Activated T-helper 1 cell treated with anti-CD3 and anti-CD28 coated beads, Interleukin-12 subunit alpha, Interleukin-12 subunit beta, Interleukin-2, Interleukin-4 antibody, amounts not matched to agents 30 ng/mL and 10 ng/mL and 1 ng/mL, durations not matched to agents 14 hours and 24 hours and 36 hours (primary cell): Measurements from ENCODE around the gene RPRD1B. TPM values are rescaled to one million over a fixed set of nuclear protein-coding genes. Genes with fewer than 3 reads are reported as not detected.

Experiments used
- DNase-seq: peaks from one replicate; pipeline ENCODE4 v3.0.0; 2021; ENCODE audit warnings: low spot score
- H3K27ac Mint-ChIP-seq: one replicate; pipeline ENCODE4 v1.8.0; 2021; ENCODE audit warnings: mild to moderate bottlenecking, mixed read lengths
- H3K27me3 Mint-ChIP-seq: one replicate; pipeline ENCODE4 v1.8.0; 2022; ENCODE audit warnings: mild to moderate bottlenecking, moderate library complexity, mixed read lengths; ENCODE audit not compliant: insufficient read depth
- H3K36me3 Mint-ChIP-seq: one replicate; pipeline ENCODE4 v1.8.0; 2021; ENCODE audit warnings: low read depth, mixed read lengths
- H3K4me1 Mint-ChIP-seq: one replicate; pipeline ENCODE4 v1.8.0; 2021; ENCODE audit warnings: low read depth, mixed read lengths
- H3K4me3 Mint-ChIP-seq: one replicate; pipeline ENCODE4 v1.8.0; 2021; ENCODE audit warnings: mild to moderate bottlenecking, moderate library complexity, mixed read lengths
- H3K9me3 Mint-ChIP-seq: one replicate; pipeline ENCODE4 v1.8.0; 2021; ENCODE audit warnings: mixed read lengths
- intact Hi-C: fragments of 100-400 bp; cut with micrococcal nuclease; formaldehyde crosslinking; loops from one replicate; pipeline ENCODE4 v1.15.1; 2024
- total RNA-seq: library from RNA; stranded (reverse); gene quantifications from 2 replicates; pipeline ENCODE4 v1.2.3, GENCODE V29; 2022

RPRD1B gene
- total RNA-seq, 1 donor from 2014 or later = 48.8 TPM

DNA sequence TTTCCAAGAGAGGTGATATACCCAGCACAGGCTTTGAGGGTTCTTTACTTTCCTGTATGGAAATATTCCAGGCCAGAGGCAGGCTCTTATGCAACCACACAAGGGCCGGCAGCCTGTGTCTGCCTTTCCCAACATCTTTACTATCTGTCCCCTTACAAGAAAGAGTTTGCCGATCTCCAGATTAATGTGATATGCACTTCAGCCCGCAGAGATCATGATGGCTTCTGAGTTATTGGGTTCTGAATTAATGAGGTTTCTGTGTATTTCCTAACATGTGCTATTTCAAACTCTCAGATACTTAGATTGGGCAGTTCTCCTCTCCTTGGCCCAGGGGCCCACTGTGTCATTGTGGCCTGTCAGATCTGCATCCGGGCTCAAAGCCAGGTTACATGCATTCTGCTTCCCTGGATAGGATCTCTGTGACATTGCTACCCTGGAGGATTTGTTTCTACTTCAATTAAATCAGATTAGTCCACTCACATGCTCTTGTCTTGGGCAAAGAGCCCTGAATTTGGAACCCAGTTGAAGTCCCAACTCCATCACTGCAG, 75.0 kb downstream of the RPRD1B start:
- DNase-seq = no peak

DNA sequence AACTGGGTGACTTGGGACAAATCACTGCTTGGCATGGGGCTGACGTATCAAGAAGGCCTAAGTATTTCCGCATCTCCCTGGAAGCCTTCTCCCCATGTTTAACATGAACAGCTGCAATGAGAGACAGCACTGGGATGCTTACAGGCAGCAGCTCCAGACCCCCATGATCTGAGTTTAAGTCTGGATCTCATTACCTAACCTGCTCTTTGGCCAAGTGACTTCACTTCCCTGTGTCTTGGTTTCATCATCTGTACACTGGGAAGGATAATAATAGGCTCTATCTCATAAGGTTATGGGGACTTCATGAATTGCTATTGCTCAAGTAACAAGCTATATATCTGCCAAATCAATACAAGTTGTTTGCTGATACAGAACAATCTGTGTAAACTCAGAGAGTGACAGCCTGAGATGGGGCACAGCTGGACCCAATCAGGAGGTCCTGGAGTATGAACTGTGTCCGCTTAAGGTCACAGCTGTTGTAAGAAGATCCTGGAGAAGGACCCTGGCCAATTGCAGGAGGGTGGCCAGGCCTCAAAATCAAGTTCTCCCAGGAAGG, 75.5 kb downstream of the RPRD1B start:
- no peak overlapping the region for H3K27ac Mint-ChIP-seq
- no peak for DNase-seq
- H3K36me3 Mint-ChIP-seq = no peaks in the 10 kb centered on the region

More for the DNA sequence above, 75.0 kb downstream of the RPRD1B start:
- no peak overlapping the region for H3K27ac Mint-ChIP-seq
- no peak overlapping the region for H3K4me3 Mint-ChIP-seq
- peaks cover 4% of the 10 kb centered on the region for H3K4me1 Mint-ChIP-seq
- intact Hi-C loops = no loop called here
- no peaks in the 10 kb centered on the region for H3K9me3 Mint-ChIP-seq
- H3K27me3 Mint-ChIP-seq = peaks cover 5% of the 10 kb centered on the region
- no peaks in the 10 kb centered on the region for H3K36me3 Mint-ChIP-seq

DNA sequence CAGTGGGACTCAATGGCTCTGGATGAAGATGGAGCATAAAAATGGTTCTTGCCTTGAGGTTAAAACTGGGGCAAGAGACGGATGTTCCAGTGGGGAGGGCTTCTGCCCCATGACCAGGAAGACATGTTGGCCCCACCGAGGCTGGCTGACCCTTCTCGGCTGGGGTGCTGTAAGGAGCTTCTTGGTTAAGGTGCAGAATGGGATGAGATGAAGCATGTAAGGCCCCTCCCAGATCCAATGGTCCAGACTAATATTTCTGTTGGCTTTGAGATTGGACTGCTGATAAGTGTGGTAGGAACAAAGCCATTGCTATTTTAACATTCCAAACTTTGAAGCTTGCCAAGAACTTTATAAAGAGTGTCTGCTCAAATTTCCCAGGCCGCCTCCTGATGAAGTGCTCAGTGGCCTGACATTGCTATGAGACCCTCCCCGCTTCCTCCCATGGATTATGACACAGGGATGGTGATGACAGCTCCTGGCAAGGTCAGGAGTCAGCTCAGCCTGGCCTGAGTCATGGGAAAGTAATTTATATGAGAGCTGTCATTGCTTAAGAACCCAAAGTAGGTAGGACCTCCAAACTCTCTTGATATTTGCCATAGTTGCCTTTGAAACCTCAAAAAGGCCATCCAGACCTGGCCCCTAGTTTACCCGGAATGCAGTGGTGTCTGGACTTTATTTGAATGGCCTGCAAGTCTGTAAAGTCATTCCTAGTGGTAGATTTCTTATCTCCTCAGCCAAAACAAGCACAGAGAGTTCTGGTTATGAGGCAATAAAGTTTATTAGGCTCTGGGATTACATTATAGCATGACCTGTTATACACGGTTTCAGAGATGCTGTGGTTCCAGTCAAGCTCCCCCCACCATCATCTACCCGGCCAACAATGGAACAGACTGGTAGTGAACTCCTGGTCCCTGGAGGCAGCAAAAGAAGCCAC, 76.3 kb downstream of the RPRD1B start:
- Mint-ChIP-seq H3K36me3 (no peaks in the 10 kb centered on the region), H3K27me3 (peaks cover 7% of the 10 kb centered on the region), H3K9me3 (no peaks in the 10 kb centered on the region), H3K27ac (no peak overlapping the region), H3K4me1 (peaks cover 11% of the 10 kb centered on the region), H3K4me3 (no peak overlapping the region)
- intact Hi-C loops = no loop called here
- no peak for DNase-seq

More for the DNA sequence above, 75.5 kb downstream of the RPRD1B start:
- intact Hi-C loops = no loop called here
- no peaks in the 10 kb centered on the region for H3K9me3 Mint-ChIP-seq
- H3K4me3 Mint-ChIP-seq = no peak overlapping the region
- H3K27me3 Mint-ChIP-seq = peaks cover 6% of the 10 kb centered on the region
- peaks cover 9% of the 10 kb centered on the region for H3K4me1 Mint-ChIP-seq

DNA sequence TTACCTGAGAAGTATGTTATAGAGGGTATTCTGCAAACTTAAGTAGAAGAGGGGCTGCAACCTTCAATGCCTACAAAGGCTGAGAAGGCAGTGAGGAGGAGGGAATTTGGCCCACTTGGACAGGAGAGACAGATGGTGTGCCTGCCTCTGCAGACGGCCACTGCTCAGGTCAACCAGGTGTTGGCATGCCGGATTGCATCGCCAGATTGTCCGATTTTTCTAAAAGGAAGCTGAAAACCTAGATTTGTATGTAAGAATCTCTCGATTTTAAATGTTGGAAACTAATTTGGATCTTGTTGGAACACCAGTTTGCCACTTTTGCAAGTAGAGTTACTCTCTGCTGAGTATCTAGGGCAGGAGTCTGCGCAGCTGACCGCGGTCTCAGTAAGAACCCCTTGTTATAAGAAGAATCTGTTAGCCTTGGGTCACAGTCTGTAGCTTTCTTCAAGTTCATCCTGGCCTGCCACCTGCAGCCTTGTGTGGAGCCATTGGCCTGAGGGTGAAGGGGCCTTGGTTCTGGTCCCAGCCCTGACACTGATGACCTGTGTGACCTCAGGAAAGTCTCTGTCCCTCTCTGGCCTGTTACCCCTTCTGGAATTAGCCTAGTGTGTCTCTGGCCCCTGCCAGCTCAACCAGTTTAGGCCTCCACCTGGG, 77.1 kb downstream of the RPRD1B start:
- DNase-seq = no peak
- intact Hi-C loops = no loop called here
- H3K4me3 Mint-ChIP-seq = no peak overlapping the region
- no peaks in the 10 kb centered on the region for H3K36me3 Mint-ChIP-seq
- H3K9me3 Mint-ChIP-seq = no peaks in the 10 kb centered on the region
- H3K27ac Mint-ChIP-seq = no peak overlapping the region
- H3K4me1 Mint-ChIP-seq = peaks cover 11% of the 10 kb centered on the region
- peaks cover 4% of the 10 kb centered on the region for H3K27me3 Mint-ChIP-seq

DNA sequence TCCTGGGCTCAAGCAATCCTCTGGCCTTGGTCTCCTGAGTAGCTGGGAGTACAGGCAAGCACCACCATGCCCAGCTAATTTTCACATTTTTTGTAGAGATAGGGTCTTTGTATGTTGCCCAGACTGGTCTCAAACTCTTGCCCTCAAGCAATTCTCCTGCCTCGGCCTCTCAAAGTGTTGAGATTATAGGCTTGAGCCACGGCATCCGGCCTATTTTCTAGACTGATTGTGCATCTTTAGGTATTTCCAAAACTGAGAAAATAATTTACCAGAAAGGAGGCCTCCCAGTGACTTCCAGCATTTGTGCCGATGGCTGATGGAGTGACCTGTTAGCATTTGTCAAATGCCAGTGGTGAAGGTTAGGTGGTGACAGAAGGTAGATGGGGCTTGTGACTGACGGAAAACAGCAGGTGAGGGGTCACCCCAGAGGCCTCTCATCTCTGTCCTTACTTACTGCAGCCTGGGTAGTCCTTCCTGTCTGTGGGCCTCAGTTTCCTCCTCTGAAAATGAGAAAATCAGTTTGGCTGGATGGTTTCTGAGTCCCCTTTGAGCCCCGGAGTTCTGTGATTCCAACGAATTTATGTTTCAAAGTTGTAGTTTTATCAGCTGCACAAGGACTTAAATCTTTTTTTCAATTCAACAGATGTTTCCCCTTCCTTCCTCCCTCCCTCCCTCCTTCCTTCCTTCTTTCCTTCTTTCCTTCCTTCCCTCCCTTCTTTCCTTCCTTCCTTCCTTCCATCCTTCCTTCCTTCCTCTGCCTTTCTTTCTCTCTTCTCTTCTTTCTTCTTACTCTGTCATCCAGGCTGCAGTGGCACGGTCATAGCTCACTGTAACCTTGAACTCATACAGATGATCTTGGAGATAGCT, 78.1 kb downstream of the RPRD1B start:
- Mint-ChIP-seq H3K4me3 (no peak overlapping the region), H3K27ac (no peak overlapping the region), H3K4me1 (peaks cover 11% of the 10 kb centered on the region), H3K27me3 (peaks cover 2% of the 10 kb centered on the region), H3K9me3 (no peaks in the 10 kb centered on the region), H3K36me3 (no peaks in the 10 kb centered on the region)
- intact Hi-C loops = no loop called here
- no peak for DNase-seq

DNA sequence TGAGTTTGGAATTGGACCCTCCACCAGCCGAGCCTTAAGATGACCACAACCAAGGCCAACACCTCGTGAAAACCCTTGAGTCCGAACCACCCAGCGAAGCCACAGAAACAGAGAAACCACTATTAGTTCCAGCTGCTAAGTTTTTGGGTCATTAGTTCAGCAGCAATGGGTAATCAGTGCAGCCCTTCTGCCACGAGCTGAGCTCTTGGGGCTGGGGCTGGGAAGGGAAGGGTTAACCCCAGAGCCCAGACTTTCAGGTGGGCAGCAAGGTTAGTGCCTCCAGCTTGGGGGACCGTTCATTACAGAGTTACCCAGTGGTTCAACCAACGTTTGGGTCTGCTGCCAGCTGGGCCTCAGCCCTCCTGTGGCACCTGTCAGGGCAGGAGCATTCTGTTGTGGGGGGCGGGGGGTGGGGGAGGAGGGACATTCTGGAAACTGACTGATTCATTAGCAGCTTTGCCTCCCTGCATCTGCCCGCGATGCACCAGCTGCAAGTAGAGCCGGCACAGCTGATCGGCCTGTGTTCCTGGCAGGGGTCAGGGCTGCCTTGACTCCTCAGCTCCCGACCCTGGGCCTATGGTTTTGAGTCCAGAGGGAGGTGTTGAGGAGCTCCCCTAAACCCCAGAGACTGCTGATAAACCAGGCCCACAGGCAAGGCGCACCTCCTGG, 78.8 kb downstream of the RPRD1B start:
- Mint-ChIP-seq H3K36me3 (no peaks in the 10 kb centered on the region), H3K27me3 (peaks cover 2% of the 10 kb centered on the region), H3K4me3 (no peak overlapping the region), H3K9me3 (no peaks in the 10 kb centered on the region), H3K4me1 (peaks cover 11% of the 10 kb centered on the region), H3K27ac (no peak overlapping the region)
- intact Hi-C loops = no loop called here
- no peak for DNase-seq

DNA sequence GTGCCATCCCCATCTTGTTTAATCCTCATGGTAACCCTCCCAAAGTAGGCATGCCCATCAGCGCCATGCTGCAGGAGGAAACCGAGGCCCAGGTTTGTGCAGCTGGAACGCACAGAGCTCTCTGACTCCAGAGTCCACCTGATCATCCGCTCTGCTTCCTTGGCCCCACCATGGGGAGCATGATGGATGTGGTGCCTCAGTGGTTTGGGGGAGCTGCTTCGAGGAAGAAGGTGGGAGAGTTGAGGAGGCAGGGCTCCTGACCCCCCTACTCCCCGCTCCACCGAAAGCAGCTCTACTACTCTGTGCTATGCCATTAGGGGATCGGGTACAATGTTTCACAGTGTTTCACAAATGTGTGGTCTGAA, 79.4 kb downstream of the RPRD1B start:
- no peak for DNase-seq
- intact Hi-C loops = loop anchor here (1.0 kb wide), 2 partner anchors 52 to 109 kb away; partner anchors contain the start of gene TGM2
- H3K9me3 Mint-ChIP-seq = no peaks in the 10 kb centered on the region
- no peaks in the 10 kb centered on the region for H3K36me3 Mint-ChIP-seq
- H3K27me3 Mint-ChIP-seq = peaks cover 2% of the 10 kb centered on the region
- H3K4me1 Mint-ChIP-seq = peaks cover 11% of the 10 kb centered on the region
- no peak overlapping the region for H3K4me3 Mint-ChIP-seq
- H3K27ac Mint-ChIP-seq = no peak overlapping the region

DNA sequence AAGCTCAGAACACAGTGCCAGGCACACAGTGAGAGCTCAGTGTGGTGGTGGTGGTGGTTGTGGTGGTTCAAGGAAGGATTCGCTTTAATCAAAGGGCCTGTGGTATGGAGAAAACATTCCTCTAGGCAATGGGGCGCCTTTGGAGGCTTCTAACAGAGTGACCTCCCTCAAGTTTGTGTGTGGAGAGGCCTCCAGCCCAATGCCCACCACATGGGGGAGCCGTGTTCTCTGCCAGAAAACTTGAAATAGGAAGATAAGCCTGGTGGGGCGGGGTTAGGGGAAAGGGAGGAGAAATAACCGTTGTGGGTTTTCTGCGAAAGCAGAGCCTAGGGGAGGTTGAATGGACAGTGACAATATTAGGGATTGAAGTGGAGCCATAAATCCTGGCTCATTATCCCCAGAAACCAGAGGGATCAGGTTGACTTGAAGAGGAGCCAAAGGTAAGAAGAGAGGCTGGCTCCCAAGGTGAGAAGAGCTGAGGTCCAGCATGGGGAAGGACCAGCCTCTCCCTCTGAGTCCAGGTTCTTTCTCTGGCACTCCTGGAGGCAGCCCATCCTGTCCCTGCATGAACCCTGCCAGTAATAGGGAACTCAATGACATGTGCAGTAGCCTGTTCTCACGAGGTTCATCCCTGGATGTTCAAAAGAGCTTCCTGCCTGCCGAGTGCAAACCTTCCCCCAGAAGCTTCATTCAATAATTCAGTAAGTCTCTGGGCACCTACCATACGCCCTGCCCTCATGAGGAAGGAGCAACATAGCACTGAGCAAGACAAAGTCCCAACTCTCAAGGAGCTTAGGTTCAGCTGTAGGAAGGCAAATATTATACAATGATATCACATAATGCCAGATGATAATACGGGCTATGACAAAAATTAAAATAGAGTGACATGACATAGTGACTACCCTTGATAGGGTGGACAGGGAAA, 80.1 kb downstream of the RPRD1B start:
- H3K27ac Mint-ChIP-seq = no peak overlapping the region
- H3K4me3 Mint-ChIP-seq = no peak overlapping the region
- no peaks in the 10 kb centered on the region for H3K36me3 Mint-ChIP-seq
- H3K9me3 Mint-ChIP-seq = no peaks in the 10 kb centered on the region
- DNase-seq = no peak
- intact Hi-C loops = loop anchor here (1.0 kb wide), 2 partner anchors 52 to 109 kb away; partner anchors contain the start of gene TGM2
- H3K4me1 Mint-ChIP-seq = peaks cover 11% of the 10 kb centered on the region
- peaks cover 6% of the 10 kb centered on the region for H3K27me3 Mint-ChIP-seq

DNA sequence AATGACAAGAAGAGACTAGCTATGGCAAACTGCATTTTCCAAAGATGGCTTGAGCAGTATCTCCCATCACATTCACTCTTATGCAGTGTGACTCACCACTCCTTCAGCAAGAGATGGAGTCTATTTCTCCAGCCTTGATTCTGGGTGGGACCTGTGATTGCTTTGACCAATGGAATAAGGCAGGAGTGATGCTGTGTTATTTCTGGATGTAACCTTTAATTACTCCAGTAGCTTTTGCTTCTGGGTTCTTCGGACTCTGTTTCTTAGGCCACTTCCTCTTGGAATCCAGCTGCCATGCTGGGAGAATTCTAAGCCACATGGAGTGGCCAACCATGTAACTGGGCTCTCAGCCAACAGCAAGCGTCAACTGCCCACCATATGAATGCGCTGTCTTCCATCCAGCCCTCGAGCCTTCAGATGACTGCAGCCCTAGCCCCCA, 80.8 kb downstream of the RPRD1B start:
- Mint-ChIP-seq H3K4me3 (no peak overlapping the region), H3K36me3 (no peaks in the 10 kb centered on the region), H3K27me3 (peaks cover 6% of the 10 kb centered on the region), H3K27ac (no peak overlapping the region), H3K4me1 (peaks cover 11% of the 10 kb centered on the region), H3K9me3 (no peaks in the 10 kb centered on the region)
- DNase-seq = no peak
- intact Hi-C loops = no loop called here

DNA sequence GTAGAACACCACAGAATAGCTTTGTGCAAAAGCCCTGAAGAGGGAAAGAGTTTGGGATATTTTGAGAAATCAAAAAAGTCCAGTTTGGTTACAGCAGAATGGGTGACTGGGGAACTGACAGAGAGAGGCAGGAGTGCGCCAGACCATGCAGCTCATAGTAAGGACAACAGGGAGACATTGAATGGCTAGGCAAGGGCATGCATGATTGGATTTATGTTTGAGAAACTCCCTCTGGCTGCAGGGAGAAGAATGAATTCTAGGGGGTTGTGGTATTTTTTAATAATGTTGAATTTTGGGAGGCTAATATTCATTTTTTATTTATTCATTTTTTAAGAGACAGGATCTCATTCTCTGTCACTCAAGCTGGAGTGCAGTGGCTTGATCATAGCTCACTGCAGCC, 81.7 kb downstream of the RPRD1B start:
- intact Hi-C loops = no loop called here
- Mint-ChIP-seq H3K4me3 (no peak overlapping the region), H3K4me1 (peaks cover 11% of the 10 kb centered on the region), H3K36me3 (no peaks in the 10 kb centered on the region), H3K27me3 (peaks cover 6% of the 10 kb centered on the region), H3K27ac (no peak overlapping the region), H3K9me3 (no peaks in the 10 kb centered on the region)
- DNase-seq = no peak

DNA sequence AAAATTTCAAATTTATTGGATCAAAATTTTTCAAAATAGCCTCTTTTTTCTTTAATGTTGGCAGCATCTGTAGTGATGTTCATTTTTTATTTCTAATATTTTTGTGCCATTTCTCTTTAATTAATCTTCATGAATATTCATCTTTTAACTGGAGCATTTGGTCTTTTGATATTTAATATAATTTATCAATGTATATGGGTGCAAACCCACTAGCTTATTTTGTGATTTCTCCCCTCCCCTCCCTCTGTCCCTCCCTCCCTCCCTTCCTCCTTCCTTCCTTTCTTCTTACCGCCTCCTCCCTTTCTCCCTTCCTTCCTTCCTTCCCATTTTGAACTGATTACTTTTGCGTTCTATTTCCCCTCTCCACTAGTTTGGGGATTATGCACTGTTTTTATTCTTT, 82.3 kb downstream of the RPRD1B start:
- H3K27me3 Mint-ChIP-seq = peaks cover 6% of the 10 kb centered on the region
- intact Hi-C loops = no loop called here
- no peaks in the 10 kb centered on the region for H3K9me3 Mint-ChIP-seq
- no peak overlapping the region for H3K27ac Mint-ChIP-seq
- no peak for DNase-seq
- H3K36me3 Mint-ChIP-seq = no peaks in the 10 kb centered on the region
- no peak overlapping the region for H3K4me3 Mint-ChIP-seq
- peaks cover 11% of the 10 kb centered on the region for H3K4me1 Mint-ChIP-seq
